Ascending aorta (tissue), 2 donors: Measurements from ENCODE around the gene MUC6. TPM values are rescaled to one million over a fixed set of nuclear protein-coding genes. Genes with fewer than 3 reads are reported as not detected.

Experiments used
- DNase-seq, 2 donors: peaks; one replicate each; pipeline ENCODE4 v3.0.0-alpha.2; 2019; ENCODE audit warnings: low spot score in 2 of 2
- H3K27ac ChIP-seq, 2 donors: fragments of 200-600 bp; sonication (generic); one replicate each; pipeline ENCODE4 v1.5.1; 2016 to 2017; ENCODE audit warnings: mild to moderate bottlenecking in 1 of 2
- H3K27me3 ChIP-seq: fragments of 200-600 bp; sonication (generic); one replicate; pipeline ENCODE4 v1.5.1; 2017
- H3K36me3 ChIP-seq, 2 donors: fragments of 200-600 bp; sonication (generic); one replicate each; pipeline ENCODE4 v1.5.1; 2016
- H3K4me1 ChIP-seq, 2 donors: fragments of 200-600 bp; sonication (generic); one replicate each; pipeline ENCODE4 v1.5.1; 2016 to 2017; ENCODE audit warnings: mild to moderate bottlenecking in 1 of 2
- H3K4me3 ChIP-seq, 2 donors: fragments of 200-600 bp; sonication (generic); one replicate each; pipeline ENCODE4 v1.5.1; 2016 to 2017; ENCODE audit warnings: mild to moderate bottlenecking in 1 of 2
- H3K9me3 ChIP-seq, 2 donors: fragments of 200-600 bp; sonication (generic); one replicate each; pipeline ENCODE4 v1.5.1; 2016
- CTCF ChIP-seq, 3 experiments: fragments of 200-600 bp in 2 of 3; fragments of 450-650 bp in 1 of 3; sonication (generic) in 2 of 3; IDR thresholded peaks; one replicate each; pipeline ENCODE4 v1.5.1; 2016 to 2019; ENCODE audit warnings: antibody characterized with exemption in 3 of 3, mild to moderate bottlenecking in 1 of 3, moderate library complexity in 1 of 3
- intact Hi-C: fragments of 100-400 bp; cut with DNase I; formaldehyde crosslinking; loops from one replicate; pipeline ENCODE4 v1.15.1; 2023
- total RNA-seq: library from RNA; depleted of rRNA; stranded (reverse); fragments of >200 nt; gene quantifications from one replicate; pipeline ENCODE4 v1.1.0, GENCODE V29; 2016

MUC6 gene
- total RNA-seq, 1 donor from 2014 or later = not detected

GRCh38 chr11:1050581-1051355, 14.2 kb upstream of the MUC6 start:
- intact Hi-C loops = loop anchor here (1.0 kb wide), 1 partner anchor 202 kb away; no protein-coding TSS in a partner anchor
- DNase-seq = no peak
- Histone ChIP-seq H3K4me1 (no peaks in the 10 kb centered on the region), H3K27ac (no peak overlapping the region), H3K36me3 (no peaks in the 10 kb centered on the region), H3K4me3 (no peak overlapping the region), H3K27me3 (peaks cover 16% of the 10 kb centered on the region), H3K9me3 (no peaks in the 10 kb centered on the region)
- peak; percentile 49 to 83 (median 82) for TF ChIP-seq CTCF (IDR thresholded peaks at IDR 0.05)

GRCh38 chr11:1049911-1050580, 13.5 kb upstream of the MUC6 start:
- Histone ChIP-seq H3K27ac (no peak overlapping the region), H3K9me3 (no peaks in the 10 kb centered on the region), H3K4me3 (no peak overlapping the region), H3K27me3 (peaks cover 16% of the 10 kb centered on the region), H3K4me1 (no peaks in the 10 kb centered on the region), H3K36me3 (no peaks in the 10 kb centered on the region)
- DNase-seq = no peak
- no peak for TF ChIP-seq CTCF (IDR thresholded peaks at IDR 0.05)
- intact Hi-C loops = no loop called here

GRCh38 chr11:1049431-1049891, 12.9 kb upstream of the MUC6 start:
- Histone ChIP-seq H3K27me3 (peaks cover 15% of the 10 kb centered on the region), H3K36me3 (no peaks in the 10 kb centered on the region), H3K27ac (no peak overlapping the region), H3K4me3 (no peak overlapping the region), H3K4me1 (no peaks in the 10 kb centered on the region), H3K9me3 (no peaks in the 10 kb centered on the region)
- DNase-seq = no peak
- no peak for TF ChIP-seq CTCF (IDR thresholded peaks at IDR 0.05)
- intact Hi-C loops = no loop called here

GRCh38 chr11:1049071-1049405, 12.5 kb upstream of the MUC6 start:
- intact Hi-C loops = no loop called here

GRCh38 chr11:1048375-1049070, 12.0 kb upstream of the MUC6 start:
- Histone ChIP-seq H3K36me3 (no peaks in the 10 kb centered on the region), H3K4me1 (no peaks in the 10 kb centered on the region), H3K9me3 (no peaks in the 10 kb centered on the region), H3K4me3 (no peak overlapping the region), H3K27ac (no peak overlapping the region), H3K27me3 (peaks cover 8% of the 10 kb centered on the region)
- no peak for DNase-seq
- intact Hi-C loops = no loop called here
- TF ChIP-seq CTCF (IDR thresholded peaks at IDR 0.05) = no peak

More at GRCh38 chr11:1049071-1049405, 12.5 kb upstream of the MUC6 start:
- H3K27ac ChIP-seq = no peak overlapping the region
- no peak overlapping the region for H3K4me3 ChIP-seq
- H3K4me1 ChIP-seq = no peaks in the 10 kb centered on the region
- H3K9me3 ChIP-seq = no peaks in the 10 kb centered on the region
- TF ChIP-seq CTCF (IDR thresholded peaks at IDR 0.05) = no peak
- no peak for DNase-seq
- peaks cover 11% of the 10 kb centered on the region for H3K27me3 ChIP-seq
- H3K36me3 ChIP-seq = no peaks in the 10 kb centered on the region
